Measurements from ENCODE around the gene RYR2.

DNA sequence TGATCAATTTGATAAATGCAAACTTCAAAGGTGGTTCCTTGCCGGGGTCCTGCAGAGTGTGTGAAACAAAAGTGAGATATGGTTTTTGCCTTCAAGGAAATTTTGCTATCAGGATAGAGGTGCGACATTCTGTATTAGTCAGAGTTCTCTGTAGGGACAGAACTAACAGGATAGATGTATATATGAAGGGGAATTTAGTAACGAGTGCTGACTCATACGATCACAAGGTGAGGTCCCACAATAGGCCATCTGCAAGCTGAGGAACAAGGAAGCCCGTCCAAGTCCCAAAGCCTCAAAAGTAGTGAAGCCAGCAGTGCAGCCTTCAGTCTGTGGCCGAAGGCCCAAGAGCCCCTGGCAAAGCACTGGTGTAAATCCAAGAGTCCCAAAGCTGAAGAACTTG is 157.0 kb downstream of the RYR2 start:
- no peak for TF ChIP-seq CTCF (IDR thresholded peaks at IDR 0.05)
- no peak for TF ChIP-seq POLR2A (IDR thresholded peaks at IDR 0.05)
- TF ChIP-seq POLR2AphosphoS5 (IDR thresholded peaks at IDR 0.05): no peak

Measured in breast epithelium (tissue), 3 donors.